SU-DHL-6 (cell line): ENCODE measurements around the gene TET2.

Experiments
- EZH2phosphoT487 ChIP-seq: fragments of 200-600 bp; sonication (generic), shearing (Covaris generic); conservative IDR thresholded peaks from 2 replicates; pipeline ENCODE4 v1.6.1; 2018; ENCODE audit warnings: mild to moderate bottlenecking, antibody characterized with exemption, low read length, moderate library complexity, mixed read lengths
- TF ChIP-seq, protein P1 (sequence below): fragments of 200-600 bp; sonication (generic); IDR thresholded peaks from one replicate; pipeline ENCODE4 v1.5.1; 2017; ENCODE audit warnings: antibody characterized with exemption, mild to moderate bottlenecking, low read length, moderate library complexity; ENCODE audit not compliant: insufficient read depth, poor library complexity, severe bottlenecking

DNA sequence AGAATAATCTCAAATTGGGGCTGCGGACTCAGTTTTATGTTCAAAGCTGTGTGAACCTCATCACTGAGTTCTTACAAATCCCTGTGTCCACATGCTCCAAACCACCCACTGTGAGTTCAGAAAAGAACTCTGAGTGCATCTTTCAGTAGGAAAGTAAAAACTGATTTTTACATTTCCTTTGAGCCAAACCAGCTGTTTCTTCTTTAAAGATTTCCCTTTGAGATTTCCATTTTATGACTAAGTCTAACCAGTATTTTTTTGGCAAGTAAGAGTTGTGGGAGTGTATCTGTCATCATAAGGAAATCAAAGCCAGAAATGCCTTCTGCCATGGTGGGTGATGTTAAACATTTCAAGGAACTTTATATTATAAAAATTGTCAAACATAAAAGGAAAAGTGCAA is 100.0 kb downstream of the TET2 start:
- TF ChIP-seq, protein P1, sequence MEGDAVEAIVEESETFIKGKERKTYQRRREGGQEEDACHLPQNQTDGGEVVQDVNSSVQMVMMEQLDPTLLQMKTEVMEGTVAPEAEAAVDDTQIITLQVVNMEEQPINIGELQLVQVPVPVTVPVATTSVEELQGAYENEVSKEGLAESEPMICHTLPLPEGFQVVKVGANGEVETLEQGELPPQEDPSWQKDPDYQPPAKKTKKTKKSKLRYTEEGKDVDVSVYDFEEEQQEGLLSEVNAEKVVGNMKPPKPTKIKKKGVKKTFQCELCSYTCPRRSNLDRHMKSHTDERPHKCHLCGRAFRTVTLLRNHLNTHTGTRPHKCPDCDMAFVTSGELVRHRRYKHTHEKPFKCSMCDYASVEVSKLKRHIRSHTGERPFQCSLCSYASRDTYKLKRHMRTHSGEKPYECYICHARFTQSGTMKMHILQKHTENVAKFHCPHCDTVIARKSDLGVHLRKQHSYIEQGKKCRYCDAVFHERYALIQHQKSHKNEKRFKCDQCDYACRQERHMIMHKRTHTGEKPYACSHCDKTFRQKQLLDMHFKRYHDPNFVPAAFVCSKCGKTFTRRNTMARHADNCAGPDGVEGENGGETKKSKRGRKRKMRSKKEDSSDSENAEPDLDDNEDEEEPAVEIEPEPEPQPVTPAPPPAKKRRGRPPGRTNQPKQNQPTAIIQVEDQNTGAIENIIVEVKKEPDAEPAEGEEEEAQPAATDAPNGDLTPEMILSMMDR, result no peak
- no peak for TF ChIP-seq EZH2phosphoT487
